Measurements from ENCODE around the gene CDR2L.

The CDR2L gene

GRCh38 chr17:74959826-74960515 lies 27.5 kb upstream of the CDR2L start:
- peak; percentile 70 for DNase-seq (ENCODE audit: low read depth)
- TF ChIP-seq, protein P1, sequence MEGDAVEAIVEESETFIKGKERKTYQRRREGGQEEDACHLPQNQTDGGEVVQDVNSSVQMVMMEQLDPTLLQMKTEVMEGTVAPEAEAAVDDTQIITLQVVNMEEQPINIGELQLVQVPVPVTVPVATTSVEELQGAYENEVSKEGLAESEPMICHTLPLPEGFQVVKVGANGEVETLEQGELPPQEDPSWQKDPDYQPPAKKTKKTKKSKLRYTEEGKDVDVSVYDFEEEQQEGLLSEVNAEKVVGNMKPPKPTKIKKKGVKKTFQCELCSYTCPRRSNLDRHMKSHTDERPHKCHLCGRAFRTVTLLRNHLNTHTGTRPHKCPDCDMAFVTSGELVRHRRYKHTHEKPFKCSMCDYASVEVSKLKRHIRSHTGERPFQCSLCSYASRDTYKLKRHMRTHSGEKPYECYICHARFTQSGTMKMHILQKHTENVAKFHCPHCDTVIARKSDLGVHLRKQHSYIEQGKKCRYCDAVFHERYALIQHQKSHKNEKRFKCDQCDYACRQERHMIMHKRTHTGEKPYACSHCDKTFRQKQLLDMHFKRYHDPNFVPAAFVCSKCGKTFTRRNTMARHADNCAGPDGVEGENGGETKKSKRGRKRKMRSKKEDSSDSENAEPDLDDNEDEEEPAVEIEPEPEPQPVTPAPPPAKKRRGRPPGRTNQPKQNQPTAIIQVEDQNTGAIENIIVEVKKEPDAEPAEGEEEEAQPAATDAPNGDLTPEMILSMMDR (IDR thresholded peaks at IDR 0.05; ENCODE audit: insufficient read depth, low read depth, low read length, missing control alignments): no peak
- H3K4me3 ChIP-seq (ENCODE audit: low read length): no peak overlapping the region

- peak; percentile 84 for DNase-seq (ENCODE audit: low read depth)
- TF ChIP-seq, protein P1 (IDR thresholded peaks at IDR 0.05; ENCODE audit: insufficient read depth, low read depth, low read length, missing control alignments): peak; percentile 64
- H3K4me3 ChIP-seq (ENCODE audit: low read length): no peak overlapping the region
Measured at GRCh38 chr17:74960570-74961342, 26.7 kb upstream of the CDR2L start.

DNA sequence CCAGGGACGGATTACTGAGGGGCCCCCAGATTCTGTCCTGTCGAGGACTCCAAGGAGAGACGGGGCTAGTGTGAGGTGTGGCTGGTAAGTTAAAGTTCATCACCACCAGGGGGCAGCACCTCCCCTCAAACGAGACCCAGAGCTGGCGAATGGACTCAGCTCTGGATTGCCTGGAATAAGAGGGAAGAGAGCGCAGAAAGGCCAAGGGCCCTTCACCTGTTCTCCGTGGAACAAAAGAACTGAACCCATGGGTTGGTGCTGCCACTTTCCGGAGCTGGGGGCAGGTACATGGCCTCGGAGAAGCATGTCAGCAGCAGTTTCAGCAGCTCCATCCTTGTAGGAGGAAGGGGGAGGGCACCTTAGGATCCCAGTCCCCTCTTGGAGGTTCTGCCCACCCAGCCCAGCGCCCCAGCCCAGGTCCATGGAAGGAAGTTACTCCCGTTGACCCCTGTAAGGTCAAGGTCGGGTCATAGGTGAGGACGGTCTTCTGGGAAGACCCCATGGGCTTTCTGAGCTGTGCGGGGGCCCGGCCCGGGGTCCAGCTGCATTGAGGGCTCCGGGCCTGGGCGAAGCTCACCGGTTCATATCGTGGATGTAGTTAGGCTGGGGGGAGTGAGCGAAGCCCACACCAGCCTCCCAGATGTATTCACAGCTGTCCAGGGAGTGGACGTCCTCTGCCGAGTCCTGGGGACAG lies 25.6 kb upstream of the CDR2L start:
- DNase-seq (ENCODE audit: low read depth): peak; percentile 91
- TF ChIP-seq, protein P1 (IDR thresholded peaks at IDR 0.05; ENCODE audit: insufficient read depth, low read depth, low read length, missing control alignments): peak; percentile 68
- no peak overlapping the region for H3K4me3 ChIP-seq (ENCODE audit: low read length)

DNA sequence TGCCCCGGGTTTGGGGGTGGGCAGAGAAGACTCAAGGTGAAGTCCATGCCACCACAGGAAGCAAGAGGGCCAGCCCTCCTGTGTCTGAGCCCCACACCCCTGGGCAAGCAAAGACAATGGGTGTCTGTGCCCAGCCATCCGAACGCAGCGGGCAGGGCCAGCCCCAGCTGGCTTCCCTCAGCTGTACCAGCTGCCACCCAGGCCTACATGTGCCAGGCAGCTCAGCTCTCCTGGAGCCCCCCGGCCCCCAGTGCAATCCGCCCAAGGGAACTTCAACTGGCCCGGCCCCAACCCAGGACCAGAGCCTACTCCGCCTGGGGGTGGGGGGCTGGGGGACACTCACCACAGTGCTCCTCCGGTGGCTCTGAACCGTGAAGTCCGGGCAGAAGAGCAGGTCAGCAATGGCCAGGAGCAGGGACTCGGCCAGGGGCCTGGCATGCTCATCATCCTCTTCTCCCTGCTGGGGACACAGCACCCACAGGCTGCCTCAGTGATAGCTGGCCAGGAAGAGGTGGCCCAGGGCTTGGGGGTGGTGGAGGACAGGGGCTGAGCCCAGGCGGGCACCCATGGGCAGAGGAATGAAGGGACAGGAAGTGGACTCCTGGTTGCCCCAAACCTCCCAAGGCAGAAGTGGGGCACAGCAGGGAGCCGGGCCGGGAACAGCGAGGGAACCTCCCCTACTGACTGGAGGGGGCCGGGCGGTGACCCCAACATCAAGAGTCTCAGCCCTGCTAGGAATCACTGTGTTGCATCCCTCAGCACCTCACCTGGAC lies 24.6 kb upstream of the CDR2L start:
- no peak overlapping the region for H3K4me3 ChIP-seq (ENCODE audit: low read length)
- no peak for DNase-seq (ENCODE audit: low read depth)
- TF ChIP-seq, protein P1 (IDR thresholded peaks at IDR 0.05; ENCODE audit: insufficient read depth, low read depth, low read length, missing control alignments): no peak

- DNase-seq (ENCODE audit: low read depth): no peak
- TF ChIP-seq, protein P1 (IDR thresholded peaks at IDR 0.05; ENCODE audit: insufficient read depth, low read depth, low read length, missing control alignments): no peak
- H3K4me3 ChIP-seq (ENCODE audit: low read length): no peak overlapping the region
Measured at GRCh38 chr17:74963656-74964055, 23.8 kb upstream of the CDR2L start.

DNA sequence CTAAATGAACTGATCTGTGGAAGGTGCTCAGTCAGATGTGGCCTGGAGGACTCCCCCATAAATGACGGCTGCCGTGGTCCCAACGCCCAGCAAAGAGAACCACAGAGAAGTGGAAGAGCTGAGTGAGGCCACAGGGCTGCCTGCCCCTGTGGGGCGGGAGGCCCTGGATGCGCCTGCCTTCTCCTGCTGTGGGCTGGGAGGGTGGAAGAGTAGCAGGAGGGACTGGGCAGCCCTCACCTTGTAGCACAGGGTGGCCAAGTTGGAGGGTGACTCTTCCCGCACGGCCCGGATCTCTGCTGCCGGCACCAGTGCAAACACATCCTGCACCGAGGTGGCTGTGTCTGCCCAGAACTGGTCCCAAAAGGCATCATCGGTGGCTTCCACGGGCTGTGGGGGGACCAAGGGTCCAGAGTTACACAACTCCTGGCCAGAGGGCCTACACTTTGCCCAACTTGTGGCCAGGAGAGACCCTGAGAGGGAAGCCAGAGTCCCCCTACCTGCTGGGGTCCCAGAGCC lies 23.1 kb upstream of the CDR2L start:
- DNase-seq (ENCODE audit: low read depth): no peak
- H3K4me3 ChIP-seq (ENCODE audit: low read length): no peak overlapping the region
- TF ChIP-seq, protein P1 (IDR thresholded peaks at IDR 0.05; ENCODE audit: insufficient read depth, low read depth, low read length, missing control alignments): no peak
